ENCODE measurements around the gene SEC11C. TPM values are rescaled to one million over a fixed set of nuclear protein-coding genes. Genes with fewer than 3 reads are reported as not detected.

The SEC11C gene
- polyA plus RNA-seq, 1 of the 3 experiments (the other 2 are of a cell fraction), result 21.7 TPM

DNA sequence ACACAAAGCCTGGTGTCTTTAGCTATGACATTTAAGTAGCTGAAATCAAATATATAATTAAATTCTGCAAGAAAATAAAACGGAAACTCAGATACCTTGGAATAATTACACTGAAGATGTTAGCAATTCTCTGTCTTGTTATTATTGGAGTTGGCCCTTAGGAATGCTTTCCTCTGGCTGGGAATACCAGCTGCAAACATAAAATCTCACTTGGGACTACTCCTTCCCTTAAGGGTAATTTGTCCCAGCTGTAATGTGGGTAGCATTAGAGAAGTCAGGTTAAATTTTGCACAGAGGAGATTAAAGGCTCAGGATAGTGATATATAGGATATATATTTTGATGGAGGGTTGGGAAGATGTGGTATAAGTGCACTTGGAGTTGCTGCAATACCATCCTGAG lies 43.0 kb downstream of the SEC11C start:
- no peak for DNase-seq
- CTCF ChIA-PET, result no interaction called here

More for the DNA sequence above, 43.0 kb downstream of the SEC11C start:
- H3K27me3 ChIP-seq (ENCODE audit: insufficient read depth), result no peaks in the 10 kb centered on the region
- no peaks in the 10 kb centered on the region for H3K9me3 ChIP-seq
- H3K9ac ChIP-seq, result no peak overlapping the region
- peaks cover 6% of the 10 kb centered on the region for H3F3A ChIP-seq (replicated peaks; ENCODE audit: insufficient read depth)
- TF ChIP-seq, protein P1, sequence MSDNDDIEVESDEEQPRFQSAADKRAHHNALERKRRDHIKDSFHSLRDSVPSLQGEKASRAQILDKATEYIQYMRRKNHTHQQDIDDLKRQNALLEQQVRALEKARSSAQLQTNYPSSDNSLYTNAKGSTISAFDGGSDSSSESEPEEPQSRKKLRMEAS (IDR thresholded peaks at IDR 0.05; ENCODE audit: low read depth), result no peak
- TF ChIP-seq ELF1 (IDR thresholded peaks at IDR 0.05) (no peak), MEF2A (IDR thresholded peaks at IDR 0.05; ENCODE audit: borderline replicate concordance, low read depth) (no peak), SMC3 (IDR thresholded peaks at IDR 0.05; ENCODE audit: low read depth, low read length) (no peak), USF2 (IDR thresholded peaks at IDR 0.05; ENCODE audit: borderline replicate concordance, low read depth, low read length) (no peak), NFIC (IDR thresholded peaks at IDR 0.05; ENCODE audit: borderline replicate concordance) (no peak), GABPA (IDR thresholded peaks at IDR 0.05; ENCODE audit: low read depth) (no peak), PBX3 (IDR thresholded peaks at IDR 0.05) (no peak), CHD2 (IDR thresholded peaks at IDR 0.05; ENCODE audit: low read length, partially characterized antibody) (no peak), FOXM1 (IDR thresholded peaks at IDR 0.05; ENCODE audit: low read depth) (no peak), EP300 (IDR thresholded peaks at IDR 0.05; ENCODE audit: borderline replicate concordance in 1 of 2, low read depth in 1 of 2, low read length in 1 of 2) (no peak), TCF12 (IDR thresholded peaks at IDR 0.05) (no peak), IRF3 (IDR thresholded peaks at IDR 0.05; ENCODE audit: low read depth, low read length) (no peak), GATA2 (CRISPR knock-in tag; IDR thresholded peaks at IDR 0.05) (no peak), USF1 (IDR thresholded peaks at IDR 0.05; ENCODE audit: borderline replicate concordance, low read depth) (no peak), RCOR1 (IDR thresholded peaks at IDR 0.05; ENCODE audit: low read length) (no peak), SIN3A (IDR thresholded peaks at IDR 0.05; ENCODE audit: borderline replicate concordance, low read depth, low read length) (no peak)
- TF ChIP-seq, protein P2, sequence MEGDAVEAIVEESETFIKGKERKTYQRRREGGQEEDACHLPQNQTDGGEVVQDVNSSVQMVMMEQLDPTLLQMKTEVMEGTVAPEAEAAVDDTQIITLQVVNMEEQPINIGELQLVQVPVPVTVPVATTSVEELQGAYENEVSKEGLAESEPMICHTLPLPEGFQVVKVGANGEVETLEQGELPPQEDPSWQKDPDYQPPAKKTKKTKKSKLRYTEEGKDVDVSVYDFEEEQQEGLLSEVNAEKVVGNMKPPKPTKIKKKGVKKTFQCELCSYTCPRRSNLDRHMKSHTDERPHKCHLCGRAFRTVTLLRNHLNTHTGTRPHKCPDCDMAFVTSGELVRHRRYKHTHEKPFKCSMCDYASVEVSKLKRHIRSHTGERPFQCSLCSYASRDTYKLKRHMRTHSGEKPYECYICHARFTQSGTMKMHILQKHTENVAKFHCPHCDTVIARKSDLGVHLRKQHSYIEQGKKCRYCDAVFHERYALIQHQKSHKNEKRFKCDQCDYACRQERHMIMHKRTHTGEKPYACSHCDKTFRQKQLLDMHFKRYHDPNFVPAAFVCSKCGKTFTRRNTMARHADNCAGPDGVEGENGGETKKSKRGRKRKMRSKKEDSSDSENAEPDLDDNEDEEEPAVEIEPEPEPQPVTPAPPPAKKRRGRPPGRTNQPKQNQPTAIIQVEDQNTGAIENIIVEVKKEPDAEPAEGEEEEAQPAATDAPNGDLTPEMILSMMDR (IDR thresholded peaks at IDR 0.05), result no peak
- TF ChIP-seq, protein P3, sequence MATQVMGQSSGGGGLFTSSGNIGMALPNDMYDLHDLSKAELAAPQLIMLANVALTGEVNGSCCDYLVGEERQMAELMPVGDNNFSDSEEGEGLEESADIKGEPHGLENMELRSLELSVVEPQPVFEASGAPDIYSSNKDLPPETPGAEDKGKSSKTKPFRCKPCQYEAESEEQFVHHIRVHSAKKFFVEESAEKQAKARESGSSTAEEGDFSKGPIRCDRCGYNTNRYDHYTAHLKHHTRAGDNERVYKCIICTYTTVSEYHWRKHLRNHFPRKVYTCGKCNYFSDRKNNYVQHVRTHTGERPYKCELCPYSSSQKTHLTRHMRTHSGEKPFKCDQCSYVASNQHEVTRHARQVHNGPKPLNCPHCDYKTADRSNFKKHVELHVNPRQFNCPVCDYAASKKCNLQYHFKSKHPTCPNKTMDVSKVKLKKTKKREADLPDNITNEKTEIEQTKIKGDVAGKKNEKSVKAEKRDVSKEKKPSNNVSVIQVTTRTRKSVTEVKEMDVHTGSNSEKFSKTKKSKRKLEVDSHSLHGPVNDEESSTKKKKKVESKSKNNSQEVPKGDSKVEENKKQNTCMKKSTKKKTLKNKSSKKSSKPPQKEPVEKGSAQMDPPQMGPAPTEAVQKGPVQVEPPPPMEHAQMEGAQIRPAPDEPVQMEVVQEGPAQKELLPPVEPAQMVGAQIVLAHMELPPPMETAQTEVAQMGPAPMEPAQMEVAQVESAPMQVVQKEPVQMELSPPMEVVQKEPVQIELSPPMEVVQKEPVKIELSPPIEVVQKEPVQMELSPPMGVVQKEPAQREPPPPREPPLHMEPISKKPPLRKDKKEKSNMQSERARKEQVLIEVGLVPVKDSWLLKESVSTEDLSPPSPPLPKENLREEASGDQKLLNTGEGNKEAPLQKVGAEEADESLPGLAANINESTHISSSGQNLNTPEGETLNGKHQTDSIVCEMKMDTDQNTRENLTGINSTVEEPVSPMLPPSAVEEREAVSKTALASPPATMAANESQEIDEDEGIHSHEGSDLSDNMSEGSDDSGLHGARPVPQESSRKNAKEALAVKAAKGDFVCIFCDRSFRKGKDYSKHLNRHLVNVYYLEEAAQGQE (IDR thresholded peaks at IDR 0.05; ENCODE audit: low read depth, low read length), result no peak
- TF ChIP-seq, protein P4, sequence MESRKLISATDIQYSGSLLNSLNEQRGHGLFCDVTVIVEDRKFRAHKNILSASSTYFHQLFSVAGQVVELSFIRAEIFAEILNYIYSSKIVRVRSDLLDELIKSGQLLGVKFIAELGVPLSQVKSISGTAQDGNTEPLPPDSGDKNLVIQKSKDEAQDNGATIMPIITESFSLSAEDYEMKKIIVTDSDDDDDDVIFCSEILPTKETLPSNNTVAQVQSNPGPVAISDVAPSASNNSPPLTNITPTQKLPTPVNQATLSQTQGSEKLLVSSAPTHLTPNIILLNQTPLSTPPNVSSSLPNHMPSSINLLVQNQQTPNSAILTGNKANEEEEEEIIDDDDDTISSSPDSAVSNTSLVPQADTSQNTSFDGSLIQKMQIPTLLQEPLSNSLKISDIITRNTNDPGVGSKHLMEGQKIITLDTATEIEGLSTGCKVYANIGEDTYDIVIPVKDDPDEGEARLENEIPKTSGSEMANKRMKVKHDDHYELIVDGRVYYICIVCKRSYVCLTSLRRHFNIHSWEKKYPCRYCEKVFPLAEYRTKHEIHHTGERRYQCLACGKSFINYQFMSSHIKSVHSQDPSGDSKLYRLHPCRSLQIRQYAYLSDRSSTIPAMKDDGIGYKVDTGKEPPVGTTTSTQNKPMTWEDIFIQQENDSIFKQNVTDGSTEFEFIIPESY (IDR thresholded peaks at IDR 0.05; ENCODE audit: borderline replicate concordance, low read depth), result no peak
- no peaks in the 10 kb centered on the region for H3K79me2 ChIP-seq (ENCODE audit: insufficient read depth)
- 78% methylated on average over 1 of the region's 1 CpG for WGBS (ENCODE audit: low lambda C conversion rate)
- no peak overlapping the region for H3K4me3 ChIP-seq (ENCODE audit: low read depth in 2 of 2, low read length in 1 of 2)
- H3K36me3 ChIP-seq (replicated peaks in 1 of 2; ENCODE audit: control insufficient read depth in 1 of 2, insufficient read depth in 2 of 2, low read length in 1 of 2), result no peaks in the 10 kb centered on the region
- H3K9me2 ChIP-seq, result no peaks in the 10 kb centered on the region
- no peak overlapping the region for H3K27ac ChIP-seq (ENCODE audit: low read depth in 2 of 2, low read length in 1 of 2)
- POLR2A ChIA-PET, result no interaction called here
- H4K20me1 ChIP-seq (ENCODE audit: insufficient read depth), result no peaks in the 10 kb centered on the region
- H2AFZ ChIP-seq (ENCODE audit: low read depth), result no peak overlapping the region
- H3K4me2 ChIP-seq, result no peak overlapping the region
- peaks cover 0 to 14% of the 10 kb centered on the region in 2 experiments; a peak in 3 of 4 replicates for H3K4me1 ChIP-seq (ENCODE audit: control insufficient read depth in 1 of 2, insufficient read depth in 2 of 2, low read depth in 1 of 2, low read length in 1 of 2)

Measured in SK-N-SH (cell line).